Upper lobe of left lung (tissue), 4 donors: ENCODE measurements around the gene SLC6A4.

Source experiments
- EP300 ChIP-seq, 4 donors: sonication (generic); formaldehyde crosslinking; IDR thresholded peaks; one replicate each; pipeline ENCODE4 v1.5.1; 2017; ENCODE audit warnings: antibody characterized with exemption in 4 of 4, control low read depth in 2 of 4
- POLR2A ChIP-seq, 4 donors: fragments of 450-650 bp; IDR thresholded peaks; one replicate each; pipeline ENCODE4 v1.5.1; 2016 to 2017; ENCODE audit warnings: antibody characterized with exemption in 4 of 4, mild to moderate bottlenecking in 2 of 4
- POLR2AphosphoS5 ChIP-seq, 2 donors: sonication (generic); formaldehyde crosslinking; IDR thresholded peaks; one replicate each; pipeline ENCODE4 v1.5.1; 2017; ENCODE audit warnings: antibody characterized with exemption in 2 of 2
- TF ChIP-seq, protein P1 (sequence below), 6 experiments: fragments of 450-650 bp in 4 of 6; fragments of 200-600 bp in 2 of 6; sonication (generic) in 2 of 6; IDR thresholded peaks; one replicate each; pipeline ENCODE4 v1.5.1; 2016 to 2019; ENCODE audit warnings: antibody characterized with exemption in 6 of 6

DNA sequence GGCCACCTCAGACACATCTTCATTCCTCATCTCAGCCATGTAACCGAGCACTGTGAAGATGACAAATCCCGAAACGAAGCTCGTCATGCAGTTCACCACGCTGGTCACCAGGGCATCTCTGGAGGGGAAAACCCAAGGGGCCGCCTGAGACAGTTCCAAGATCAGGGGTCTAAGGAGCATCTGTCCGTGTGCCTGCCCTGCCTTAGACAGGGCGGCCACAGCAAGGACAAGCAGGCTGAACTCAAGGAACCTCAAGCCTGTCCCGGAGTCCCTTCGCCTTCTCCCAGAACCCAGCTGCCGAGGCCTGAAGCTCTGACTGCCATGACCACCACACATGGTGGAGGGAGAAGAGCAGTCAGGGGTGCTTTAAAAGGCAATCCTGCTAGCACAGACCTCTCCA lies 22.7 kb downstream of the SLC6A4 start:
- TF ChIP-seq, protein P1, sequence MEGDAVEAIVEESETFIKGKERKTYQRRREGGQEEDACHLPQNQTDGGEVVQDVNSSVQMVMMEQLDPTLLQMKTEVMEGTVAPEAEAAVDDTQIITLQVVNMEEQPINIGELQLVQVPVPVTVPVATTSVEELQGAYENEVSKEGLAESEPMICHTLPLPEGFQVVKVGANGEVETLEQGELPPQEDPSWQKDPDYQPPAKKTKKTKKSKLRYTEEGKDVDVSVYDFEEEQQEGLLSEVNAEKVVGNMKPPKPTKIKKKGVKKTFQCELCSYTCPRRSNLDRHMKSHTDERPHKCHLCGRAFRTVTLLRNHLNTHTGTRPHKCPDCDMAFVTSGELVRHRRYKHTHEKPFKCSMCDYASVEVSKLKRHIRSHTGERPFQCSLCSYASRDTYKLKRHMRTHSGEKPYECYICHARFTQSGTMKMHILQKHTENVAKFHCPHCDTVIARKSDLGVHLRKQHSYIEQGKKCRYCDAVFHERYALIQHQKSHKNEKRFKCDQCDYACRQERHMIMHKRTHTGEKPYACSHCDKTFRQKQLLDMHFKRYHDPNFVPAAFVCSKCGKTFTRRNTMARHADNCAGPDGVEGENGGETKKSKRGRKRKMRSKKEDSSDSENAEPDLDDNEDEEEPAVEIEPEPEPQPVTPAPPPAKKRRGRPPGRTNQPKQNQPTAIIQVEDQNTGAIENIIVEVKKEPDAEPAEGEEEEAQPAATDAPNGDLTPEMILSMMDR (IDR thresholded peaks at IDR 0.05): no peak
- no peak for TF ChIP-seq POLR2A (IDR thresholded peaks at IDR 0.05)
- TF ChIP-seq EP300 (IDR thresholded peaks at IDR 0.05): no peak
- TF ChIP-seq POLR2AphosphoS5 (IDR thresholded peaks at IDR 0.05): no peak
